ENCODE results near the gene ARHGAP21. TPM values are rescaled to one million over a fixed set of nuclear protein-coding genes. Genes with fewer than 3 reads are reported as not detected.

Gene ARHGAP21
- total RNA-seq, 1 experiment from 2014 or later: 115 TPM

DNA sequence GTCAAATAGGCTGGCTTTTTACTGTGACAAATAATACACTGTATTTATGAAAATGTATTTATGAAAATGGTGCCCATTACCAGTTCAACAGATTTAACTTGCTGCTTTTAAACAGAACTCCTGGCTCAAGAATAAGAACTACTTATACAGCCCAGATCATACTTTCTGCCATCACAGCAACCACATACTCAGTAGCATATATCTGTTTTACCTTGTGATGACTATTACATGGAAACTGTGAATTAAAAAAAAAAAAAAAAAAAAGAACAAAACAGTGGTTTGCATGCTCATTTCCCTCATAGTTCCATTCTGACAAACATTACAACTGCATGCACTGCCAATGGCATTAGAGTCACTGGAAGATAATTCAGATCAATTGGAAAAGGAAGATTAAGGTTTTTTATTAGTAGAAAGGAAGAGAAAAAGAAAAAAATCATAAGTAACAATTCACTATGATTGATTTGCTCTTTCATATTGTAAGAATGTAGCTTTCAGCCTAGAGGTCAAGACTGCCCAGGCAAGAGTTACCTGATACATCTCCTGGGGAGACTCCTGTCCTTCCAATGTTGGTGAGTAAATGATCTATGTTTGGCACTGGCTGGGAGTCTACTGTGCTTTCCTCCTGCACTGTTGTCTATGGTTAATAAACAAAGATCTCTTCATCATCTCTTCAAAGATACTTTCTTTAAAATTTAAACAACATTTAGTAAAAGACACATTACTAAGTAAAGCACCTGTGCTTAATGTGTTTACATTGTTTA lies 132.8 kb downstream of the ARHGAP21 start:
- Histone ChIP-seq H3K9me3 (ENCODE audit: insufficient read depth, low read depth) (no peaks in the 10 kb centered on the region), H3K4me2 (no peak overlapping the region), H4K20me1 (ENCODE audit: insufficient read depth) (no peaks in the 10 kb centered on the region), H3K4me3 (no peak overlapping the region), H3K27ac (no peak overlapping the region), H3K36me3 (ENCODE audit: low read depth) (no peaks in the 10 kb centered on the region), H3K9me2 (ENCODE audit: insufficient read depth) (no peaks in the 10 kb centered on the region), H3K79me2 (ENCODE audit: low read depth) (no peaks in the 10 kb centered on the region), H3K27me3 (ENCODE audit: insufficient read depth, low read depth) (no peaks in the 10 kb centered on the region), H3F3A (ENCODE audit: insufficient read depth, low read depth) (no peaks in the 10 kb centered on the region), H3K4me1 (replicated peaks; ENCODE audit: insufficient read depth) (no peaks in the 10 kb centered on the region), H2AFZ (no peak overlapping the region)
- ChIA-PET POLR2A (ENCODE audit: unreplicated experiment) (no interaction called here), CTCF (no interaction called here)
- BruUV-seq (replicated peaks): no TSS peak
- DNase-seq: no peak
- TF ChIP-seq, protein P1, sequence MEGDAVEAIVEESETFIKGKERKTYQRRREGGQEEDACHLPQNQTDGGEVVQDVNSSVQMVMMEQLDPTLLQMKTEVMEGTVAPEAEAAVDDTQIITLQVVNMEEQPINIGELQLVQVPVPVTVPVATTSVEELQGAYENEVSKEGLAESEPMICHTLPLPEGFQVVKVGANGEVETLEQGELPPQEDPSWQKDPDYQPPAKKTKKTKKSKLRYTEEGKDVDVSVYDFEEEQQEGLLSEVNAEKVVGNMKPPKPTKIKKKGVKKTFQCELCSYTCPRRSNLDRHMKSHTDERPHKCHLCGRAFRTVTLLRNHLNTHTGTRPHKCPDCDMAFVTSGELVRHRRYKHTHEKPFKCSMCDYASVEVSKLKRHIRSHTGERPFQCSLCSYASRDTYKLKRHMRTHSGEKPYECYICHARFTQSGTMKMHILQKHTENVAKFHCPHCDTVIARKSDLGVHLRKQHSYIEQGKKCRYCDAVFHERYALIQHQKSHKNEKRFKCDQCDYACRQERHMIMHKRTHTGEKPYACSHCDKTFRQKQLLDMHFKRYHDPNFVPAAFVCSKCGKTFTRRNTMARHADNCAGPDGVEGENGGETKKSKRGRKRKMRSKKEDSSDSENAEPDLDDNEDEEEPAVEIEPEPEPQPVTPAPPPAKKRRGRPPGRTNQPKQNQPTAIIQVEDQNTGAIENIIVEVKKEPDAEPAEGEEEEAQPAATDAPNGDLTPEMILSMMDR (conservative IDR thresholded peaks at IDR 0.05): no peak
- TF ChIP-seq EZH2 (IDR thresholded peaks at IDR 0.05; ENCODE audit: low read depth): no peak
- intact Hi-C loops (cut with micrococcal nuclease; ENCODE audit: unreplicated experiment): no loop called here

DNA sequence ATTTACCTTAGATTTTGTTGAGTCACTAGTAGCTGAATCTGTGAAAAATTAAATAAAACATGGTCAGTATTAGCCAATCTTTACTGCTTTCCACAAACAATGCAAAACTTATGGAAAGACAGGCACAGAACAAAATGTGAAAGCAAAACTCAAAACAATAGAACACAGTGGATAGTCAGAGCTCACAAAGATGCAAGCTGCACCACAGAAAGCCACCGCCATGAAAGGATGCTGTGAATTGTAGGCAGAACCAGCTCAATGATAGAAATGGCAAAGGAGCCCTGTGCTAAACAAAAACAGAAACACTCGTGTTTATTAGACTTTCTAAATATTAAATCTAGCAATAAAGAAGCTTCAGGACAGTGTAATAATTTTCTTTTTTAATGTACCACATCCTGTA lies 134.4 kb downstream of the ARHGAP21 start:
- H3K4me3 ChIP-seq: no peak overlapping the region
- H4K20me1 ChIP-seq (ENCODE audit: insufficient read depth): no peaks in the 10 kb centered on the region
- ChIA-PET POLR2A (ENCODE audit: unreplicated experiment) (no interaction called here), CTCF (no interaction called here)
- TF ChIP-seq, protein P1 (conservative IDR thresholded peaks at IDR 0.05): no peak
- no peak for TF ChIP-seq EZH2 (IDR thresholded peaks at IDR 0.05; ENCODE audit: low read depth)
- H2AFZ ChIP-seq: no peak overlapping the region
- H3K36me3 ChIP-seq (ENCODE audit: low read depth): no peaks in the 10 kb centered on the region
- no peaks in the 10 kb centered on the region for H3K9me3 ChIP-seq (ENCODE audit: insufficient read depth, low read depth)
- H3K4me1 ChIP-seq (replicated peaks; ENCODE audit: insufficient read depth): no peaks in the 10 kb centered on the region
- intact Hi-C loops (cut with micrococcal nuclease; ENCODE audit: unreplicated experiment): no loop called here
- no peaks in the 10 kb centered on the region for H3K79me2 ChIP-seq (ENCODE audit: low read depth)
- DNase-seq: no peak
- H3K4me2 ChIP-seq: no peak overlapping the region
- H3K9me2 ChIP-seq (ENCODE audit: insufficient read depth): no peaks in the 10 kb centered on the region
- H3K27ac ChIP-seq: no peak overlapping the region
- H3F3A ChIP-seq (ENCODE audit: insufficient read depth, low read depth): no peaks in the 10 kb centered on the region
- no peaks in the 10 kb centered on the region for H3K27me3 ChIP-seq (ENCODE audit: insufficient read depth, low read depth)
- BruUV-seq (replicated peaks): no TSS peak

DNA sequence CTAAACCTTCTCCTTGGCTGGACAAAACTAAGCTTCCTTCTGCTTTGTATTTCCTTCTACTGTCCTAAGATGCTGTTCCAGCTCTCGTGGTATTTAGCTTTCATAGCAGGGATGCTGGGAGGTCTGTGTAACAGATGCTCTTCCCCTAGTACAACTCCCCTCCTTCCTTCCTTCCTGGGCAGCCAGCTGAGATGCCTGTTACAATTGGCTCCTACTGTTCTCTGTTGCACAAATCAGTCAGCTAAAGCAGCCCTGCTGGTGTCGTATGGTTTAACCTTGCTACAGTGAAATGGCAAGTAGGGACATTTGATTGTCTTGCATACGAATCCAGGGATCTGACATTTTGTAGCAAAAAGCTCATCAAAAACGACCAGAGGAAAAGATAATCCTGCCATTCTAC lies 143.8 kb downstream of the ARHGAP21 start:
- Histone ChIP-seq H3K4me3 (no peak overlapping the region), H3F3A (ENCODE audit: insufficient read depth, low read depth) (no peaks in the 10 kb centered on the region), H2AFZ (no peak overlapping the region), H3K4me2 (no peak overlapping the region), H4K20me1 (ENCODE audit: insufficient read depth) (no peaks in the 10 kb centered on the region), H3K27me3 (ENCODE audit: insufficient read depth, low read depth) (no peaks in the 10 kb centered on the region), H3K9me3 (ENCODE audit: insufficient read depth, low read depth) (no peaks in the 10 kb centered on the region), H3K9me2 (ENCODE audit: insufficient read depth) (no peaks in the 10 kb centered on the region), H3K27ac (no peak overlapping the region), H3K4me1 (replicated peaks; ENCODE audit: insufficient read depth) (no peaks in the 10 kb centered on the region), H3K36me3 (ENCODE audit: low read depth) (no peaks in the 10 kb centered on the region), H3K79me2 (ENCODE audit: low read depth) (no peaks in the 10 kb centered on the region)
- BruUV-seq (replicated peaks): no TSS peak
- DNase-seq: no peak
- ChIA-PET POLR2A (ENCODE audit: unreplicated experiment) (no interaction called here), CTCF (interaction anchor here (0.6 kb wide), 1 partner anchor 1071 kb away, joined by 10 read pairs; no protein-coding TSS in a partner anchor)
- TF ChIP-seq, protein P1 (conservative IDR thresholded peaks at IDR 0.05): no peak
- TF ChIP-seq EZH2 (IDR thresholded peaks at IDR 0.05; ENCODE audit: low read depth): no peak
- intact Hi-C loops (cut with micrococcal nuclease; ENCODE audit: unreplicated experiment): no loop called here
